ENCODE measurements around the gene TMEM161B. TPM values are rescaled to one million over a fixed set of nuclear protein-coding genes. Genes with fewer than 3 reads are reported as not detected.
"Not testable (repeated sequence)": the region's sequence is repeated elsewhere in the genome, so short reads cannot be mapped to it uniquely, and the experiment has no call there.

The TMEM161B gene
- total and polyA plus RNA-seq, 2 experiments from 2014 or later = 8.6 to 11.2 TPM

GRCh38 chr5:88183255-88183654, 85.4 kb downstream of the TMEM161B start:
- Histone ChIP-seq H3K4me1 (ENCODE audit: low read depth) (no peaks in the 10 kb centered on the region), H3K36me3 (no peaks in the 10 kb centered on the region), H3K27me3 (no peaks in the 10 kb centered on the region), H3K4me3 (no peak overlapping the region), H3K9me3 (ENCODE audit: low read depth) (no peaks in the 10 kb centered on the region), H3K27ac (no peak overlapping the region)
- no peak for DNase-seq (ENCODE audit: low read depth in 1 of 2, low spot score in 1 of 2)
- no peak for TF ChIP-seq CTCF (IDR thresholded peaks at IDR 0.05; ENCODE audit: low read depth, low read length)

- H3K27me3 ChIP-seq; H3K4me3 ChIP-seq; H3K4me1 ChIP-seq (ENCODE audit: low read depth); H3K27ac ChIP-seq; H3K9me3 ChIP-seq (ENCODE audit: low read depth); DNase-seq (ENCODE audit: low read depth in 1 of 2, low spot score in 1 of 2); H3K36me3 ChIP-seq: not testable (repeated sequence)
Measured at GRCh38 chr5:88177486-88177885, 91.2 kb downstream of the TMEM161B start.

- H3K9me3 ChIP-seq (ENCODE audit: low read depth) = no peaks in the 10 kb centered on the region
- H3K4me1 ChIP-seq (ENCODE audit: low read depth) = no peaks in the 10 kb centered on the region
- TF ChIP-seq CTCF (IDR thresholded peaks at IDR 0.05; ENCODE audit: low read depth, low read length) = no peak
- no peak overlapping the region for H3K27ac ChIP-seq
- DNase-seq (ENCODE audit: low read depth in 1 of 2, low spot score in 1 of 2) = no peak
- no peaks in the 10 kb centered on the region for H3K36me3 ChIP-seq
- no peaks in the 10 kb centered on the region for H3K27me3 ChIP-seq
- H3K4me3 ChIP-seq = no peak overlapping the region
Measured at GRCh38 chr5:88172847-88173758, 95.5 kb downstream of the TMEM161B start.

GRCh38 chr5:88159591-88159990, 109.1 kb downstream of the TMEM161B start:
- no peak overlapping the region for H3K27ac ChIP-seq
- no peak overlapping the region for H3K4me3 ChIP-seq
- no peaks in the 10 kb centered on the region for H3K9me3 ChIP-seq (ENCODE audit: low read depth)
- H3K4me1 ChIP-seq (ENCODE audit: low read depth) = no peaks in the 10 kb centered on the region
- no peak for DNase-seq (ENCODE audit: low read depth in 1 of 2, low spot score in 1 of 2)
- no peaks in the 10 kb centered on the region for H3K27me3 ChIP-seq
- H3K36me3 ChIP-seq = no peaks in the 10 kb centered on the region
- no peak for TF ChIP-seq CTCF (IDR thresholded peaks at IDR 0.05; ENCODE audit: low read depth, low read length)

- Histone ChIP-seq H3K36me3 (no peaks in the 10 kb centered on the region), H3K27ac (no peak overlapping the region), H3K4me3 (no peak overlapping the region), H3K27me3 (no peaks in the 10 kb centered on the region), H3K9me3 (ENCODE audit: low read depth) (no peaks in the 10 kb centered on the region), H3K4me1 (ENCODE audit: low read depth) (no peaks in the 10 kb centered on the region)
- TF ChIP-seq CTCF (IDR thresholded peaks at IDR 0.05; ENCODE audit: low read depth, low read length) = no peak
- no peak for DNase-seq (ENCODE audit: low read depth in 1 of 2, low spot score in 1 of 2)
Measured at GRCh38 chr5:88158056-88158455, 110.6 kb downstream of the TMEM161B start.

- Histone ChIP-seq H3K9me3 (ENCODE audit: low read depth) (no peaks in the 10 kb centered on the region), H3K4me3 (no peak overlapping the region), H3K27ac (no peak overlapping the region), H3K27me3 (no peaks in the 10 kb centered on the region), H3K4me1 (ENCODE audit: low read depth) (no peaks in the 10 kb centered on the region), H3K36me3 (no peaks in the 10 kb centered on the region)
- TF ChIP-seq CTCF (IDR thresholded peaks at IDR 0.05; ENCODE audit: low read depth, low read length) = no peak
- DNase-seq (ENCODE audit: low read depth in 1 of 2, low spot score in 1 of 2) = no peak
Measured at GRCh38 chr5:88154891-88155290, 113.8 kb downstream of the TMEM161B start.

All from cardiac muscle cell (in vitro differentiated cells and primary cell).